SK-N-MC (cell line): ENCODE data around the gene C12orf43.

Experiments used
- EZH2 ChIP-seq: fragments of 200-600 bp; sonication (generic); IDR thresholded peaks from one replicate; pipeline ENCODE4 v1.6.1; 2017; ENCODE audit warnings: antibody characterized with exemption
- FOXP2 ChIP-seq: optimal IDR thresholded peaks from 2 replicates; pipeline ENCODE3; 2011; ENCODE audit warnings: mild to moderate bottlenecking, moderate library complexity; ENCODE audit not compliant: insufficient read depth; ENCODE audit errors: extremely low read length, control extremely low read depth
- POLR2AphosphoS5 ChIP-seq: IDR thresholded peaks from 2 replicates; pipeline ENCODE4 v1.6.1; 2012; ENCODE audit warnings: mild to moderate bottlenecking, low read depth, low read length, borderline replicate concordance

- TF ChIP-seq FOXP2, result no peak
- TF ChIP-seq POLR2AphosphoS5, result no peak
- TF ChIP-seq EZH2, result no peak
These were observed 49.1 kb upstream of the C12orf43 start for GRCh38 chr12:121065345-121065744.
